Nephron (organoid): ENCODE results near the gene C19orf25.

Experiments
- H3K27ac Mint-ChIP-seq, 3 experiments: 2 replicates each; pipeline ENCODE4 v1.8.0; 2020; ENCODE audit warnings: mixed read lengths in 3 of 3, mild to moderate bottlenecking in 2 of 3, moderate library complexity in 1 of 3
- H3K27me3 Mint-ChIP-seq: 2 replicates; pipeline ENCODE4 v1.8.0; 2021; ENCODE audit warnings: low read depth, mild to moderate bottlenecking, moderate library complexity, mixed read lengths
- H3K36me3 Mint-ChIP-seq: 2 replicates; pipeline ENCODE4 v1.8.0; 2020; ENCODE audit warnings: low read depth, mixed read lengths
- H3K4me1 Mint-ChIP-seq: 2 replicates; pipeline ENCODE4 v1.8.0; 2020; ENCODE audit warnings: mixed read lengths
- H3K4me3 Mint-ChIP-seq, 3 experiments: 2 replicates each; pipeline ENCODE4 v1.8.0; 2020; ENCODE audit warnings: mild to moderate bottlenecking in 3 of 3, mixed read lengths in 3 of 3, moderate library complexity in 2 of 3
- H3K9me3 Mint-ChIP-seq: 2 replicates; pipeline ENCODE4 v1.8.0; 2020; ENCODE audit warnings: mixed read lengths
- TF ChIP-seq, protein P1 (sequence below), 3 experiments: fragments of 200-600 bp; sonication (generic); IDR thresholded peaks; one replicate each; pipeline ENCODE4 v1.5.0; 2021; ENCODE audit warnings: antibody characterized with exemption in 3 of 3; ENCODE audit not compliant: unreplicated experiment in 3 of 3

C19orf25 gene

GRCh38 chr19:1424192-1424955, 54.6 kb downstream of the C19orf25 start:
- H3K9me3 Mint-ChIP-seq, result no peaks in the 10 kb centered on the region
- TF ChIP-seq, protein P1, sequence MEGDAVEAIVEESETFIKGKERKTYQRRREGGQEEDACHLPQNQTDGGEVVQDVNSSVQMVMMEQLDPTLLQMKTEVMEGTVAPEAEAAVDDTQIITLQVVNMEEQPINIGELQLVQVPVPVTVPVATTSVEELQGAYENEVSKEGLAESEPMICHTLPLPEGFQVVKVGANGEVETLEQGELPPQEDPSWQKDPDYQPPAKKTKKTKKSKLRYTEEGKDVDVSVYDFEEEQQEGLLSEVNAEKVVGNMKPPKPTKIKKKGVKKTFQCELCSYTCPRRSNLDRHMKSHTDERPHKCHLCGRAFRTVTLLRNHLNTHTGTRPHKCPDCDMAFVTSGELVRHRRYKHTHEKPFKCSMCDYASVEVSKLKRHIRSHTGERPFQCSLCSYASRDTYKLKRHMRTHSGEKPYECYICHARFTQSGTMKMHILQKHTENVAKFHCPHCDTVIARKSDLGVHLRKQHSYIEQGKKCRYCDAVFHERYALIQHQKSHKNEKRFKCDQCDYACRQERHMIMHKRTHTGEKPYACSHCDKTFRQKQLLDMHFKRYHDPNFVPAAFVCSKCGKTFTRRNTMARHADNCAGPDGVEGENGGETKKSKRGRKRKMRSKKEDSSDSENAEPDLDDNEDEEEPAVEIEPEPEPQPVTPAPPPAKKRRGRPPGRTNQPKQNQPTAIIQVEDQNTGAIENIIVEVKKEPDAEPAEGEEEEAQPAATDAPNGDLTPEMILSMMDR (IDR thresholded peaks at IDR 0.05; ENCODE audit: unreplicated experiment in 3 of 3), result no peak
- H3K27me3 Mint-ChIP-seq, result no peaks in the 10 kb centered on the region
- H3K36me3 Mint-ChIP-seq, result peaks cover 44% of the 10 kb centered on the region
- peak overlapping the region; percentile 46 to 87 (median 80) for H3K27ac Mint-ChIP-seq
- H3K4me1 Mint-ChIP-seq, result peaks cover 47% of the 10 kb centered on the region
- peak overlapping the region in 2 of 3 experiments; percentile 32 to 64 for H3K4me3 Mint-ChIP-seq

GRCh38 chr19:1423436-1424191, 55.4 kb downstream of the C19orf25 start:
- Mint-ChIP-seq H3K27me3 (no peaks in the 10 kb centered on the region), H3K36me3 (peaks cover 47% of the 10 kb centered on the region), H3K9me3 (no peaks in the 10 kb centered on the region), H3K4me3 (peak overlapping the region; percentile 4 to 51 (median 42)), H3K27ac (peak overlapping the region; percentile 49 to 80 (median 69)), H3K4me1 (peaks cover 51% of the 10 kb centered on the region)
- TF ChIP-seq, protein P1 (IDR thresholded peaks at IDR 0.05; ENCODE audit: unreplicated experiment in 3 of 3), result no peak
